Heart right ventricle (tissue), 16 donors: Measurements from ENCODE around the gene CASP9. TPM values are rescaled to one million over a fixed set of nuclear protein-coding genes. Genes with fewer than 3 reads are reported as not detected.

ENCODE experiments used
- ATAC-seq, 8 donors: fragments of 200-7000 bp; cut with Tn5 transposase; one replicate each; pipeline ENCODE4 v1.9.1; 2020; ENCODE audit warnings: mild to moderate bottlenecking in 8 of 8, moderate library complexity in 8 of 8, moderate number of reproducible peaks in 1 of 8
- DNase-seq, 2 donors: peaks; one replicate each; pipeline ENCODE4 v3.0.0-alpha.2; 2020
- H3K27ac ChIP-seq, 10 donors: fragments of 200-600 bp; sonication (generic) in 2 of 10; one replicate each; pipeline versions ENCODE4 v1.5.0 to v1.8.0; 2020 to 2022; ENCODE audit warnings: mild to moderate bottlenecking in 3 of 10
- H3K27me3 ChIP-seq, 7 donors: fragments of 200-600 bp; one replicate each; pipeline ENCODE4 v1.8.0; 2021 to 2022; ENCODE audit warnings: mild to moderate bottlenecking in 2 of 7
- H3K36me3 ChIP-seq, 9 donors: fragments of 200-600 bp; sonication (generic) in 1 of 9; one replicate each; pipeline versions ENCODE4 v1.5.0 to v1.8.0; 2020 to 2022; ENCODE audit warnings: mild to moderate bottlenecking in 2 of 9
- H3K4me1 ChIP-seq, 9 donors: fragments of 200-600 bp; sonication (generic) in 1 of 9; one replicate each; pipeline versions ENCODE4 v1.5.0 to v1.8.0; 2020 to 2022; ENCODE audit warnings: mild to moderate bottlenecking in 4 of 9
- H3K4me3 ChIP-seq, 10 donors: fragments of 200-600 bp; sonication (generic) in 2 of 10; one replicate each; pipeline versions ENCODE4 v1.5.0 to v1.8.0; 2020 to 2022; ENCODE audit warnings: mild to moderate bottlenecking in 7 of 10, moderate library complexity in 2 of 10
- H3K9me3 ChIP-seq, 11 donors: fragments of 200-600 bp in 10 of 11; sonication (generic) in 2 of 11; one replicate each; pipeline versions ENCODE4 v1.5.0 to v1.8.0; 2013 to 2022; ENCODE audit warnings: mild to moderate bottlenecking in 2 of 11, control low read depth in 1 of 11, moderate library complexity in 1 of 11
- WGBS, 2 donors: extraction: QIAGEN DNeasy Blood & Tissue Kit; methylation state at CpG; one replicate each; pipeline ENCODE4 v1.1.7; 2013; ENCODE audit warnings: inconsistent platforms in 1 of 2; 5-methylcytosine and 5-hydroxymethylcytosine counted together
- intact Hi-C, 10 donors: fragments of 100-400 bp; cut with DNase I; formaldehyde crosslinking; loops; one replicate each; pipeline versions ENCODE4 v1.11.1 to v1.14.2; 2022
- polyA plus RNA-seq, 2 donors: library from polyadenylated mRNA; stranded (reverse); fragments of 200-250 nt; gene quantifications; one replicate each; pipeline ENCODE4 v1.2.3, GENCODE V29; 2013
- total RNA-seq, 10 donors: library from RNA; stranded (reverse); fragmentation: NEBNext Ultra II Directional in 3 of 10; extraction: Animal tissue kit (Norgen Biotek cat#: 25700) in 3 of 10; gene quantifications; one replicate each; pipeline versions ENCODE4 v1.2.1 to v1.2.4, GENCODE V29; 2021 to 2023
- TF ChIP-seq, protein P1 (sequence below), 9 donors: fragments of 200-600 bp; sonication (generic) in 2 of 9; IDR thresholded peaks; one replicate each; pipeline versions ENCODE4 v1.5.0 to v1.8.0; 2021 to 2022; ENCODE audit warnings: antibody characterized with exemption in 9 of 9, mild to moderate bottlenecking in 5 of 9, moderate library complexity in 1 of 9
- donor health status: Arrhythmogenic right ventricular cardiomyopathy.
- donor health status: ischemic (EF 13 %, LVEDD 7.1; RV severe dilation, severe dysfunction).
- donor health status: healthy with polysubstance abuse.
- donor health status: DM: no; HTN: yes; CAD: no.
- donor health status: DM: no; HTN: no; CAD: no.
- donor health status: ischemic (EF 25% LVEDD 6.9; RV normal size, moderate dysfunction).
- donor health status: ischemic (EF 25% LVEDD 5.7; RV mildly dilated, moderate dysfunction).
- donor health status: healthy.
- donor health status: DM: yes; HTN: yes; CAD: no.
- donor health status: Ischemic cardiomyopathy.
- donor health status: ischemic (EF 35%, LVEDD 5.7; RV mildly dilated, moderate dysfunction).
- donor health status: nonischemic (EF 11% LVEDD 7.7; RV severe dilation, severe dysfunction).
- donor health status: DM: yes; HTN: yes; CAD: no.
- donor health status: PGD.
- donor health status: ischemic (EF 29% LVEDD 5.4; RV normal size, mild dysfunction).
- donor health status: nonischemic (EF 23%, LVEDD 6.1; RV moderate dilation, normal function).

CASP9 gene
- total and polyA plus RNA-seq, 12 donors, result 8.6 to 22.2 (median 14.3) TPM

DNA sequence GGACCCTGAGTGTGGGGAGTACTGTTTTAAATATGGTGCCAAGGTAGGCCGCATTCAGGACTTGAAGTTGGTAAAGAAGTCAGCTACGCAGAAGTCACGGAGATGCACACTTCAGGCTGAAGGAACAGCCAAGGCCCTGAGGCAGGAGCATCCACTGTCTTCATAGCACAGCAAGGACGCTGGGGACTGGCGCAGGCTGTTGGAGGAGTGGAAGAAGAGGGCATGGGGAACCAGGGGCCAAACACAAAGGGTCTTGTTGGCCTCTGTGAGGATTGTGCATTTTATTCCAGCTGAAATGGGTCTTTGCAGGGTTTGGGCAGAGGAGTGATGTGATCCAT lies 19.2 kb upstream of the CASP9 start:
- H3K4me1 ChIP-seq, result no peaks in the 10 kb centered on the region
- intact Hi-C loops, result no loop called here
- no peaks in the 10 kb centered on the region for H3K9me3 ChIP-seq
- TF ChIP-seq, protein P1, sequence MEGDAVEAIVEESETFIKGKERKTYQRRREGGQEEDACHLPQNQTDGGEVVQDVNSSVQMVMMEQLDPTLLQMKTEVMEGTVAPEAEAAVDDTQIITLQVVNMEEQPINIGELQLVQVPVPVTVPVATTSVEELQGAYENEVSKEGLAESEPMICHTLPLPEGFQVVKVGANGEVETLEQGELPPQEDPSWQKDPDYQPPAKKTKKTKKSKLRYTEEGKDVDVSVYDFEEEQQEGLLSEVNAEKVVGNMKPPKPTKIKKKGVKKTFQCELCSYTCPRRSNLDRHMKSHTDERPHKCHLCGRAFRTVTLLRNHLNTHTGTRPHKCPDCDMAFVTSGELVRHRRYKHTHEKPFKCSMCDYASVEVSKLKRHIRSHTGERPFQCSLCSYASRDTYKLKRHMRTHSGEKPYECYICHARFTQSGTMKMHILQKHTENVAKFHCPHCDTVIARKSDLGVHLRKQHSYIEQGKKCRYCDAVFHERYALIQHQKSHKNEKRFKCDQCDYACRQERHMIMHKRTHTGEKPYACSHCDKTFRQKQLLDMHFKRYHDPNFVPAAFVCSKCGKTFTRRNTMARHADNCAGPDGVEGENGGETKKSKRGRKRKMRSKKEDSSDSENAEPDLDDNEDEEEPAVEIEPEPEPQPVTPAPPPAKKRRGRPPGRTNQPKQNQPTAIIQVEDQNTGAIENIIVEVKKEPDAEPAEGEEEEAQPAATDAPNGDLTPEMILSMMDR (IDR thresholded peaks at IDR 0.05), result no peak
- H3K4me3 ChIP-seq, result no peak overlapping the region
- peaks cover 0 to 100% (median 52%) of the 10 kb centered on the region in 9 donors for H3K36me3 ChIP-seq
- no peaks in the 10 kb centered on the region for H3K27me3 ChIP-seq
- no peak overlapping the region for H3K27ac ChIP-seq
- DNase-seq (no peak), ATAC-seq (no peak)
- 83 to 92% methylated on average over 5 of the region's 5 CpGs for WGBS, 2 donors

DNA sequence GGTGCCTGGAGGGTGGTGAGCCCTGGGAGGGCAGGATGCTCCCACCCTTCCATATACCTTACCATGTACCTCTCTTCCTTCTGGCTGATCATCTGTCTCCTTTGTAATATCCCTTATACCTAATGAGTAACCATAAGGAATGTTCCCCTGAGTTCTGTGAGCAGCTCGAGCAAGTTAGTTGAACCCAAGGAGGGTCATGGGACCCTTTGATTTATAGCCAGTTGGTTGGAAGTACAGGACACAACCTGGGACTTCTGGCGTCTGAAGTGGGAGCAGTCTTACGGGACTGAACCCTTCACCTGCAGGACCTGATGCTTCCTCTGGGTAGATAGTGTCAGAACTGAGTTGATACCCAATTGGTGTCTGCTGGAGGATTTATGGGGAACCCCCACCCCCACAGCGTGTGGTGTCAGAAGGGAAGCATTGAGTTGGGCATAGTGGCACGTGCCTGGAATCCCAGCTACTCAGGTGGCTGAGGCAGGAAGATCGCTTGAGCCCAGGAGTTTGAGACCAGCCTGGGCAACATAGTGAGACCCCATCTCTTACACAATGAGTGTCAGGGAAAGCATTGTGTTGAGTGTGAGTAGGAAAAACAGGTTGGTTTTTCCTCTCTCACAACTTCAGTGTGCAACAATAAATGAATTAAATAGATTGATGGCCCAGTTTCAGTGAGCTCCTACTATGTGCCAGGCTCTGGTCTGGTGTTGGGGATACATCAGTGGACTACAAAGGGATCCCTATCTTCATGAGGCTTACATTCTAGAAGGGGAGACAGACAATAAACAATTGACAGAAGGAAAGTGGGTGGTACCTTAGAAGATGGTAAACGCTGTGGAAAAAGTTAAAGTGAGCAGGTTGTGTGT lies 18.6 kb upstream of the CASP9 start:
- intact Hi-C loops, result no loop called here
- TF ChIP-seq, protein P1 (IDR thresholded peaks at IDR 0.05), result no peak
- ATAC-seq, result no peak
- no peak for DNase-seq
- Histone ChIP-seq H3K27ac (no peak overlapping the region), H3K4me3 (no peak overlapping the region), H3K4me1 (no peaks in the 10 kb centered on the region), H3K9me3 (no peaks in the 10 kb centered on the region), H3K36me3 (peaks cover 0 to 100% (median 52%) of the 10 kb centered on the region in 9 donors), H3K27me3 (no peaks in the 10 kb centered on the region)
- WGBS, 2 donors, result 82 to 95% methylated on average over 7 of the region's 7 CpGs

DNA sequence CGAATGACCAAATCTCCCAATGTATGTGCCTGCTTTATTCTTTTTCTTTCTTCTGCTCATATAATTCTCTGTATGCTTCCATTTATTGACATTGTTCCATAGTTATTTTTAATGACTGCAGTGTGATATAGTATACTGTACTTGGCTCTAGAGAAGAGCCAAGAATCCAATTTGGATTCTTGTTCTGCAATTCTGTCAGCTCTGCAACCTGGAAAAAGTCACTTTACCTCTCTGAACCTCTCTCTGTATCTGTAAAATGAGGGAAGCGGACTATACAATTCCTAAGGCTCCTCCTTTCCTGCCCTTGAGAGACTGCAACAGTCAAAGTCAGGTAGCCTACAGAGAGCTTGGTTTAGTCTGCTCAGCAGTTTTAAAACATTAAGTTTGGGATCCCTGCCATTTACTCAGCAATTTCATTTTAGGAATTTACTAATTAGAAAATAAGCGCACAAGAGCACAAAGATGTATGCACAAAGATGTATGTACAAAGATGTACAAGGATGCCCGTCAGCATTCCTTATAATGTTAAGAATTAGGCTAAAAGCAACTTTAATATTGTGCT lies 17.3 kb upstream of the CASP9 start:
- ATAC-seq (no peak), DNase-seq (no peak)
- intact Hi-C loops, result no loop called here
- Histone ChIP-seq H3K27me3 (no peaks in the 10 kb centered on the region), H3K4me3 (no peak overlapping the region), H3K9me3 (no peaks in the 10 kb centered on the region), H3K36me3 (peaks cover 0 to 100% (median 50%) of the 10 kb centered on the region in 9 donors), H3K27ac (no peak overlapping the region), H3K4me1 (no peaks in the 10 kb centered on the region)
- TF ChIP-seq, protein P1 (IDR thresholded peaks at IDR 0.05), result no peak
- WGBS, 2 donors, result 73 to 96% methylated on average over 4 of the region's 4 CpGs

DNA sequence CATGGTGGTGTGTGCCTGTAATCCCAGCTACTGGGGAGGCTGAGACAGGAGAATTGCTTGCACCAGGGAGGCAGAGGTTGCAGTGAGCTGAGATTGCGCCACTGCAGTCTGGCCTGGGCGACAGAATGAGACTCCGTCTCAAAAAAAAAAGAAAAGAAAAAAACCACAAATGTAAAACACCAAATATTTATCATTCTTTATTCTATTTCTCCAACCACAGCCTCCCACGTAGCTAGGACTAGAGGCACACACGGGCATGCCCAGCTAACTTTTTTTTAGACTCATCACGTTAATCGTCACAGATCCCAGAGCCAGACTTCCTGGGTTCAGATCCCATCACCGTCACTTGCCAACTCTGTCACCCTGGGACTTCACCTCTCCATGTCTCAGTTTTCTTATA lies 16.2 kb upstream of the CASP9 start:
- peaks cover 0 to 100% (median 48%) of the 10 kb centered on the region in 9 donors for H3K36me3 ChIP-seq
- no peak for DNase-seq
- ATAC-seq, result no peak
- H3K4me1 ChIP-seq, result no peaks in the 10 kb centered on the region
- 96 to 97% methylated on average over 8 of the region's 8 CpGs for WGBS, 2 donors
- no peaks in the 10 kb centered on the region for H3K9me3 ChIP-seq
- intact Hi-C loops, result no loop called here
- TF ChIP-seq, protein P1 (IDR thresholded peaks at IDR 0.05), result no peak
- H3K4me3 ChIP-seq, result no peak overlapping the region
- no peaks in the 10 kb centered on the region for H3K27me3 ChIP-seq
- H3K27ac ChIP-seq, result no peak overlapping the region
